ENCODE data around the gene AAGAB.

Gene AAGAB

GRCh38 chr15:67212684-67213367 is 41.6 kb downstream of the AAGAB start:
- H3K36me3 ChIP-seq (replicated peaks; ENCODE audit: low read depth, low read length), result peaks cover 11% of the 10 kb centered on the region
- TF ChIP-seq CTCF (IDR thresholded peaks at IDR 0.05; ENCODE audit: low read depth, low read length) (no peak), EZH2phosphoT487 (IDR thresholded peaks at IDR 0.05; ENCODE audit: low read depth) (no peak)

DNA sequence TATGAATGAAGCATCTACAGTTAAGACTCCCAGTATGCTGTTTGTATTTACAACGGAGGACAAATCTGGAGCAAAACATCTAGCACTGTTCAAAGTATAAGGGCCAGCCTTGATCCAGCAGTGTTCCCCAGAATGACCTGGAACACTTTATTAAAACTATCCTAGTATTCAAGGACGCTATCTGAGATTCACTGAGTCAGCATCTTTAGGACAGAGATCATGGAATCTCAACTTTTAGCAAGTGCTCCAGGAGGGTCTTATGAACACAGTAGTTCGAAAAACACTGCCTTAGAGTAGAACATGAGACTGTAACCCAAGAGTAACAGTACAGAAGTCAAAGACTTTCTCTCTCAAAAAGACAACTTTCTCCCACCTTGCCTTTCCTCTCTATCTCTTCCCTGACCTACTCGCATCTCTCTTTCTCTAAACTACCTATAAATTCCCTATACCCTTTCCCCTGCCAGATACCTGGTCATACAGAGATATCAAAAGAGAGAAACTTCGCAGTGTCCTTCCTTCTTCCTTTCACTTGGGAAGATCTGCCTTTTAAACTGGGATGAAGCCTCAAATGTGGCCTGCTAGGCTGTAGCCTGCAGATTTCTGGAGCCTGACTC is 43.8 kb downstream of the AAGAB start:
- Histone ChIP-seq H3K79me2 (ENCODE audit: low read length) (no peaks in the 10 kb centered on the region), H3K36me3 (replicated peaks; ENCODE audit: low read depth, low read length) (peaks cover 15% of the 10 kb centered on the region), H3K4me3 (ENCODE audit: low read length) (no peak overlapping the region), H3K4me2 (ENCODE audit: low read length) (no peak overlapping the region), H3K4me1 (ENCODE audit: low read length) (peaks cover 7% of the 10 kb centered on the region), H4K20me1 (ENCODE audit: insufficient read depth, low read length) (no peaks in the 10 kb centered on the region), H3K9me3 (ENCODE audit: insufficient read depth, low read length) (no peaks in the 10 kb centered on the region), H3K27me3 (ENCODE audit: low read depth, low read length) (no peaks in the 10 kb centered on the region), H3K27ac (ENCODE audit: low read length) (no peak overlapping the region), H3K9ac (ENCODE audit: low read length) (no peak overlapping the region), H2AFZ (ENCODE audit: low read depth, low read length) (no peak overlapping the region)
- TF ChIP-seq CTCF (IDR thresholded peaks at IDR 0.05; ENCODE audit: low read depth, low read length) (no peak), EZH2phosphoT487 (IDR thresholded peaks at IDR 0.05; ENCODE audit: low read depth) (no peak)

More at GRCh38 chr15:67212684-67213367, 41.6 kb downstream of the AAGAB start:
- Histone ChIP-seq H2AFZ (ENCODE audit: low read depth, low read length) (no peak overlapping the region), H3K27me3 (ENCODE audit: low read depth, low read length) (no peaks in the 10 kb centered on the region), H3K79me2 (ENCODE audit: low read length) (no peaks in the 10 kb centered on the region), H3K9ac (ENCODE audit: low read length) (no peak overlapping the region), H3K4me1 (ENCODE audit: low read length) (peaks cover 8% of the 10 kb centered on the region), H3K27ac (ENCODE audit: low read length) (no peak overlapping the region), H3K9me3 (ENCODE audit: insufficient read depth, low read length) (no peaks in the 10 kb centered on the region), H3K4me2 (ENCODE audit: low read length) (no peak overlapping the region), H3K4me3 (ENCODE audit: low read length) (no peak overlapping the region), H4K20me1 (ENCODE audit: insufficient read depth, low read length) (no peaks in the 10 kb centered on the region)

DNA sequence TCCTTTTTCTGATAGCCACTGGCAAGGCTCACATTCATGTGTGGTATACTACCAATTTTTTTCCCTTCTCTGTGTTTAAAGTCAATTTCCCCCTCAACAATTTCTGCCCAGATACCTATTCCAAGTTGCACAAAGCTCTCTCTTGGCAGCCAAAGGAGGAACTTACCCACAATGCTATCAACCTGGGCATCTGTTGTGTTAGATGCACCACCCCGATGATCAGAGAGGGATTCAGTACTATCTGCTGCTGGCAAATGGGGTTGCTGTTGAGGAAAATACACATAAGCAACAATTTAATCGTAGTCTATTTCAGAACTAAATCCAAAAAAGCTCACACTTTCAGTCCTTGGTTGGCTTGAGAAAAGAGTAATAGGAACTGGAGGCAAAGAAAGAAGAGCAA is 46.1 kb downstream of the AAGAB start:
- TF ChIP-seq CTCF (IDR thresholded peaks at IDR 0.05; ENCODE audit: low read depth, low read length), result no peak
- TF ChIP-seq EZH2phosphoT487 (IDR thresholded peaks at IDR 0.05; ENCODE audit: low read depth), result no peak
- Histone ChIP-seq H2AFZ (ENCODE audit: low read depth, low read length) (no peak overlapping the region), H3K27me3 (ENCODE audit: low read depth, low read length) (no peaks in the 10 kb centered on the region), H4K20me1 (ENCODE audit: insufficient read depth, low read length) (no peaks in the 10 kb centered on the region), H3K4me3 (ENCODE audit: low read length) (no peak overlapping the region), H3K79me2 (ENCODE audit: low read length) (no peaks in the 10 kb centered on the region), H3K36me3 (replicated peaks; ENCODE audit: low read depth, low read length) (peaks cover 18% of the 10 kb centered on the region), H3K9me3 (ENCODE audit: insufficient read depth, low read length) (no peaks in the 10 kb centered on the region), H3K27ac (ENCODE audit: low read length) (no peak overlapping the region), H3K4me2 (ENCODE audit: low read length) (no peak overlapping the region), H3K4me1 (ENCODE audit: low read length) (no peaks in the 10 kb centered on the region), H3K9ac (ENCODE audit: low read length) (no peak overlapping the region)

DNA sequence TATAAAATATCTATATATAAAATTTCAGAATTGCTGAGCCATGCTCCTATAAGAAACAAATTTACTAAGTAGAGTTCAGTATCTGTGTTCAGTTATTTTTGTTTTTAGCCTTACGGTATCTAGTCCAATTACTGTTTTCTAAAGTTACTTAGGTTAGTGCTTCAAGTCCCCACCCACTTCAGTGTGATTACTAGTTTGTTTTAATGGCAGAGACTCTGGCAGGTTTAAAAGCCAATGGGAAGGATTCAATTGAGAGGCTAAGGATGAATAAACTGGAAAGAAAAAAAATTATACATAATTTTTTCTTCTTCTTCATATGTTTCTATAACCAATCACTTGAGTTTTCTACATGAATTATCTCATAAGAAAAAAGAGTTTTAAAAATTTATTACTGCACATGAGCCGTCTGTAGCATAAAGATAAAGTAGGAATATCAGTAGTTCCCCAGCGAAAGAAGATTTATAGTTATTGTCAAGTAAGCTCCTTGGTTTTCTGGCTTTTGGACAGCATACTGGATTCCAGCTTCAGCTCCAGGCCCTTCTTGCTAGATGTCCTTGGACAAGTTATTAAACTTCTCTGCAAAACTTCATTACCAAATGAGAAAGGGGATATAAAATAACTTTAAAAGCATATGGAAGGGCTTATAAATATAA is 46.8 kb downstream of the AAGAB start:
- H3K4me2 ChIP-seq (ENCODE audit: low read length), result no peak overlapping the region
- no peaks in the 10 kb centered on the region for H3K9me3 ChIP-seq (ENCODE audit: insufficient read depth, low read length)
- TF ChIP-seq EZH2phosphoT487 (IDR thresholded peaks at IDR 0.05; ENCODE audit: low read depth) (no peak), CTCF (IDR thresholded peaks at IDR 0.05; ENCODE audit: low read depth, low read length) (no peak)
- peaks cover 19% of the 10 kb centered on the region for H3K36me3 ChIP-seq (replicated peaks; ENCODE audit: low read depth, low read length)
- H3K9ac ChIP-seq (ENCODE audit: low read length), result no peak overlapping the region
- H4K20me1 ChIP-seq (ENCODE audit: insufficient read depth, low read length), result no peaks in the 10 kb centered on the region
- no peaks in the 10 kb centered on the region for H3K4me1 ChIP-seq (ENCODE audit: low read length)
- no peak overlapping the region for H3K4me3 ChIP-seq (ENCODE audit: low read length)
- H3K27me3 ChIP-seq (ENCODE audit: low read depth, low read length), result no peaks in the 10 kb centered on the region
- no peak overlapping the region for H3K27ac ChIP-seq (ENCODE audit: low read length)
- no peaks in the 10 kb centered on the region for H3K79me2 ChIP-seq (ENCODE audit: low read length)
- no peak overlapping the region for H2AFZ ChIP-seq (ENCODE audit: low read depth, low read length)
